GM18502 (cell line): Measurements from ENCODE around the gene RAB40A.

Experiments used
- ATAC-seq: cut with Tn5 transposase; IDR thresholded peaks from one replicate; pipeline ENCODE4 v1.9.1; 2021; ENCODE audit warnings: mild to moderate bottlenecking; ENCODE audit not compliant: unreplicated experiment, poor library complexity

Gene RAB40A, protein sequence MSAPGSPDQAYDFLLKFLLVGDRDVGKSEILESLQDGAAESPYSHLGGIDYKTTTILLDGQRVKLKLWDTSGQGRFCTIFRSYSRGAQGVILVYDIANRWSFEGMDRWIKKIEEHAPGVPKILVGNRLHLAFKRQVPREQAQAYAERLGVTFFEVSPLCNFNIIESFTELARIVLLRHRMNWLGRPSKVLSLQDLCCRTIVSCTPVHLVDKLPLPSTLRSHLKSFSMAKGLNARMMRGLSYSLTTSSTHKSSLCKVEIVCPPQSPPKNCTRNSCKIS

DNA sequence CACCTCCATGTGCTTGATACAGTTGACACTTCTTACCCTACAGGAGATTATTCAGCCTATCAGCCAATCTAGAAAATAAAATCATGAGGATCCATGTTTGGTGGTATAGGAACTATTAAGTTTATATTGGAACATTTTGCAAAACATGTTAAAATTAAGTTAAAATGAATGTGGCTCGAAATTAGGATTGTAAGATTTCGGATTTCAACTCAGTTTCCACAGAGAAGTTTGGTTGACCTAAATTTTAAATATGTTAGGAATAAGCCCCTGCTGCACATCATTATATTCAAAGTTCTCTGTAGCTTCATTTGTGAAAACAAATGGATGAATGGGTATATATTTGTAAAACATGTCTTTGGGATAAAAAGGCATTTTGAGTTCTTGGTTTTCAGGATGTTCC, at the start of gene RAB40A:
TSS of gene RAB40A (minus strand) at position 101 of the 400 bp plus-strand sequence. CDS start 18,733 bp downstream, outside the sequence.
- no peak for ATAC-seq

DNA sequence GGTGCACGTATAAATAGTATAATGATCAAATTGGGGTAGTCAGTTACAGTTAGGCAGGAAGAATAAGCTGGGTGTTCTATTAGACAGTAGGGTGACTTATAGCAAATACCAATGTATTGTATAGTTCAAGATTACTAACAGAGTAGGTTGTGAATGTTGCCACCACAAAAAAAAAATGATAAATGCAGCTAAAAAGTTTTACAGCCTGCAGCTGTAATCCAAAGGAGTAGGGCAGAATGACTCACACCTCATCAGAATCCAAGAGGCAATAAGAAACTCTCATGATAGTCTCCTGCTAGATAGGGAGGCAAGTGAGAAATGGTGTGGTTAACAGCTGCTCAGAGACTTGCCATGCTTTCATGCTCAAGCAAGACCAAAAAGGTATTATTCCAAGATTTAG, 46.5 kb upstream of the RAB40A start:
- ATAC-seq, result no peak

DNA sequence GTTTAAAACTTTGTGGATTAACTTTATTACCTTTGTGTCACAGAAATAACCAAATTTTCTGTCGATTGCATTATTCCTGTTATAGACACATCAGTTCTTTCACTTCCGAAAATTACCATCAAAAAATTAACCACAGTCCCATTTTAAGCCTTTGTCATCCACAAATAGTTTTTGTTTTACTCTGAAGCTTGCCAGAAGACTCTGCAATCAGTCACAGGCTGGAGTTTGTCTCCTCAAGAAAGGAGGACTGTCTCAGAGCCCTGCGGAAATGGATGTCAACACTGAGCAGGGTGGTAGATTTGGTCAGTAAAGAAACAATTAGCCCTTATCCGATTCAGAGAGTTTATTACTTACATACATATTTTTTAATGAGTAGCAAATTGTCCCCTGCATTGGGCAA, 45.9 kb upstream of the RAB40A start:
- ATAC-seq, result no peak

DNA sequence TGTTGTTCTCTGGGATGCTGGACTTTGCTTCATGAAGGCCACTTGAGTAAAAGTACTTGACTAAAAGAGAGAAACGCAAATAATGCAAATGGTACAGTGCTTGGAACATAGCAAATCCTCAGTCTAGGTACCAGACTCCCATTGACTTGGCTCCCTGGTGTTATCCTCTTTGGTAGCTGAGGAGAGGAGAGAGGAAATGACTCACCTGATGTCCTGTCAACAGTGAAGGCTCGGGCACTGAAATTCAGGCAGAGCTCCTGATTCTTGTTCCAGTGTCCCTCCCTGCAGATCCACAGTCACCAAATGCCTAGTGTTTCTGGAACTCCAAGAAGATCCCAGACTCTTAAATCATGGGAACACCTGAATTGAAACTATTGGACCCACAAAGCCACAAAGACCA, 43.5 kb upstream of the RAB40A start:
- ATAC-seq, result no peak

DNA sequence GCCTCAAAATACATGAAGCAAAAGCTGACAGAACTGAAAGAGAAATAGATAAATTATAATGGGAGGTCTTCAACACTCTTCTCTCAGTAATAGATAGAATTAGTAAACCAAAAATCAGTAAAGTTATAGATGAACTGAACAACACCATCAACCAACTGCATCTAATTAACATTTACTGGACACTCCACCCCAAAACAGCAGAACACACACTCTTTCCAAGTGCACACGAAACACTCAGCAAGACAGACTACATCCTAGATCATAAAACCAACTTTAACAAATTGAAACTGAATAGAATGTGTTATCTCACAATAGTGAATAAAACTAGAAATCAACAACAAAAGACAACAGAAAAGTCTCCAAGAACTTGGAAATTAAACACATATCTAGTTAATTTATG, 41.0 kb upstream of the RAB40A start:
- ATAC-seq, result no peak

DNA sequence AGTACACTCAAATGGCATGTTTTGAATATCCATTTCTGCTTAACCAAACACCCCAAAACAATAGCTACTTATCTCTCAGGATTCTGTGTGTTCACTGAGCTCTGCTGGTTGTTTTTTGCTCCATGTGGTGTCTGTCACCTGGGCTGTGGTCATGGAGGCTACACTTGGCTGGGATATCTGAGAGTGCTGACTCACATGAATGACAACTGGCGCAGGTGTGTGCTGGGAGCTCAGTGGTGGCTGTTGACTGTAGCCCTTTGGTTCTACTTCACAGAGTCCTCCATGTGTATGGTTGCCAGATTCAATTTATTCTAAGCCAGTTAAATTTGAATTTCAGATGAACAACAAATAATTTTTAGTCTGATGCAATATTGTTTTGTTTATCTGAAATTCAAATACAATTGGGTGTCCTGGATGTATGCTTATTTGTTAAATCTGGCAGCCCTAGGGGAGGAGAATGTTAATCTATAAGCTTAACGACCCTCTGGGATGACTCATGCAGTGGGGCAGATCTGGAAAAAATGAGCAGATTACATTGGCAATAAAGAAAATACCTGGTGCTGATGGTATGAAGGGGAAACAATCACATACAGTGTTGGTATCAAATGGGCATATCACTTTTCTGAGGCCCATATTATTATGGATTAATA, 37.8 kb upstream of the RAB40A start:
- no peak for ATAC-seq

DNA sequence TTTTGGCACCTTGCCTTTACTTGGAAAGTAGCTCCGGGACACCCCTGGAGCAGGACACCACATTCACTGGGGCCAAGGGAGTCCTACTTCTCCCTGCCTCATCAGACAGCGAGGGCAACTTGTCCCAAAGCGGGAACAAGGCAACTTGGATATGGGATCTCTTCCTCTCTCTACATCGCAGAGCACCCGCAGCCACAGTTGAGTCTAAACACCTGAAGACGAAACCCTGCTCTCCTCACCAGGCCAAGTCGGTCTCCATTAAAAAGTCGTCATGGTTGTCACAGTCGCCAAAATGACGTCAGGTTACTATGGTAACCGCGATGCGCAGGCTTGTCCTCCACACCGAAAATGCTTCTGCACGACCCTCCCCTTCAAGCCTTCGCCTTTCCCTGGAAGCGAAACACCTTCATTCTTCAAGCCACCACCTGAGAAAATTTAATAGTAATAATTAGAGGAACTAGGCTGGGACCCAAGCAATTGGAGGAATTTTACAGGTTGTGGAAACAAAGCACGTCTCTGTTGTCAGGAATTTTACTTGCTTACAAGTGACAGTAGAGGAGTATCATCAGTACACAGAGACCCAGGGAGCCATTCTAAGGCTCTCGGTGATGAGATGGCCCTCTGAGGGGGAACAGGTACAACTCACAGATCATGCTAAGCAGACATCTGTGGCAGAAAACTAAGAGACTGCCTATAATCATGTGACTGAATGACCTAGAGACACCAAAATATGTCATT, 35.6 kb upstream of the RAB40A start:
- ATAC-seq, result peak; percentile 96

DNA sequence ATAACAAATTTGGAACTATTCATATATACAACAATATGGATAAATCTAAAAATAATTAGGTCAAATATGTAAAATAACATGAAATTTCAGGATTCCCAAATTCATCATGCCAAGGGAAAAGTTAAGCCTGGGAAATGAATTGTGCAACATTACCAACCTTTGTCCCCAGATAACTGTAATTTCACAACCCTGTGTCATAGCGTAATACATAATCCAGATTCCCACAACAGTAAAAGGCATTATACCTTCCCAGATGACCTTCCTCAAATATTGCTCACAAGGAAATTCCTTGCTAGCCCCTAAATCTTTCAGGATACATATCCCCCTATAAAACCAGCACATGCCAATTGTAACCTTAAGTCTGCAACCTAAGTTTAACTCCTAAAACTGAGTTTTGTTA, 32.9 kb upstream of the RAB40A start:
- no peak for ATAC-seq

DNA sequence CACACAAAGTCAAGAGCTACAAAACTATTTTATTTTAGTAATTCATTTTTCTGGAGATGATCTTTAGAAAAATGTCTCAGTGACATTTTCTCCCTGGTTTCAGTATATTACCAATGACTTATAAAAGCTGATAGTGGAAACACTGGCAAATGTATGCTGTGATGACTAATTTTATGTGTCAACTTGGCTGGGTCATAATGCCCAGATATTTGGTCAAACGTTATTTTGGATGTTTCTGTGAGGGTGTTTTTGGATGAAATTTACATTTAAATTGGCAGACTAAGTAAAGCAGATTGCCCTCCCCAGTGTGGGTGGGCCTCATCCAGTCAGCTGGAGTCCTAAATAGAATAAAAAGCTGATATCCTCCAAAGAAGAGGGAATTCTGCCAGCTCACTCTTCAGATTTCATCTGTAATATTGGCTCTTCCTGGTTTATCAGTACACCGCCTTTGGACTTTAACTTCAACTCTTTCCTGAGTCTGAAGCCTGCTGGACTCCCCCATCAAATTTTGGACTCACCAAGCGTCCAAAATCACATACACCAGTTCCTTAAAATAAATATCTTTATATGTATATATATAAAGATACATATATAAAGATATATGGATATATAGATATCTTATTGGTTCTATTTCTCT, 31.2 kb upstream of the RAB40A start:
- ATAC-seq, result no peak

DNA sequence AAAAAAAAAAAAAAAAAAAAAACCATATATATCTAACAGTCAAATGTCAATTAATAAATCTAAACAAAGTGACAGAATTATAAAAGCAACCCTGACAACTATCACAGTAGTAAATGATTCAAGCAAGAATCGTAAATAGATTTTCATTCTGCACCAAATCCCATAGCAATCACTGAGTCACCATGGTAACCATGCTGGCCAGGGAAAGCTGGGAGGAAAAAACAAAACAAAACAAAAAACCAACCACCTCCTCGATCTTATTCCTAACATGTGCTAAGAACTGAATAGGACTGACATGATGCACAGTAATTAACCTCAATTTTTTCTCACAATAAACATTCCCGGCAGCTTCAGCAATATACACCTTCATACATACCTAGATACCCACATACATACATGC, 30.6 kb upstream of the RAB40A start:
- no peak for ATAC-seq

DNA sequence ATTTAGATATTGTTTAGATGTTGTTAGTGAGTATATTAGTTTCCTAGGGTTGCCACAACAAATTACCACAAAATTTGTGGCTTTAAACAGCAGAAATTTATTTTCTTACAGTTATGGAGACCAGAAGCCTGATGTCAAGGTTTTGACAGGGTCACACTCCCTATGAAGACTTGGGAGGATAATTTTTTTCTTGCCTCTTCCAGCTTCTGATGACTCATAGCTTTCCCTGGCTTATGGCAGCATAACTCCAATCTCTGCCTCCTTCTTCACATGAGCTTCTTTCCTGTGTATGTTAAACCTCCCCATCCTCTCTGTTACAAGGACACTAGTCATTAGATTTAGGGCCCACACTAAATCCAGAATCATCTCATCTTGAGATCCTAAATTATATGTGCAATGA, 20.9 kb upstream of the RAB40A start:
- ATAC-seq, result no peak

DNA sequence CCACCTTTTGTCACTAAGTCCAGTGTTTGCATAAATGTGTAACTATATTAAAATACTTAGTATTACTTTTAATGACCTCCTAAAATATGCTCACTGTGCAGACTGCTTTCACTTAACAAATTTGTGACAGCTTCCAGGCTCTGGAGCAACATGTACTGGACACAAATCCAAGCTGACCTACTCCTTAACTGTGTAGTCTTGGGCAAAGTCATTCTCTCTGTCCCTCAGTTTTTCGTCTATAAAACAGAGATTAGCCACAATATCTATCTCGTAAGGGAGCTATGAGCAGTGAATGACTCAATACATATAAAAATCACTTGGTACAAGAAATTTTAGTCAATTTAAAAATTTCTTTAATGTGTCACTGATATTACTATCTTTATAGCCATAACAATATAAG, 20.4 kb upstream of the RAB40A start:
- ATAC-seq, result no peak

DNA sequence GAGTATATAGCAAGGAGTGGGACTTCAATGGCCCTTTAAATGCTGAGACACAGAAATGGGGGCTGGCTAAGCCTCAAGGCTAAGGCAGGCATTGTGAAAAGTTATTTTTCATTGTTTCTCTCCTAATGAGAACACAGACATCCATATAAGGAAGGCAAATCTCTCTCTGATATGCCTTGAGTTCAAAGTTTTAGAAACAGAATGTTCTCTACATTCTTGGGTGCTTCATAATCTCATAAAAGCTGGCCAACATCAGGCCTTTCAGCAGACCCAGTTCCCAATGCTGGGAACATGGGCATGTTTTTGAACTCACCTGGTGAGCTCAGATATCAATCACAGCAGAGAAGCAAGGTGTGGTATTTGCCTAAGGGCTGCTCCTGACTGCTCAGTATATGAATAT, 19.4 kb upstream of the RAB40A start:
- no peak for ATAC-seq

DNA sequence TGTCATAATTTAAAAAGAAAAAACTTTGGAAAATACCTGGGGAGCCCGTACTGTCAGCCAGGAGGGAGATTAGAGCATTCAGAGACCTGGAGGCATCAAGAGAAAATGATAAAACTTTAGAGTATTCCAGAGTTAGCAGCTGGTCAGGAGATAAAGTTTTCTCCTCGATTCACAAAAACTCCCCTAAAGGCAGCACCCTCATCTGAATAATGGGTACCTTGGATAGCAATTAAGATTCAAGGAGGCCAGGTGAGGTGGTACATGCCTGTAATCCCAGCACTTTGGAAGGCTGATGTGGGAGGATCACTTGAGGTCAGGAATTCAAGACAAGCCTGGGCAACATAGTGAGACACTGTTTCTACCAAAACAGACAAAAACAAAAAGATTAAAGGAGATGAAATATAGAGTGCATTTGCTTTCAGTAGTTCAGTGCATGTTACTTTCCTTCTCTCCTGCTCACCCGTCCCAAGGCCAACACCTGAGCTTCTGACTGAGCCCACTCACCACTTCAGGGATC, 18.6 kb upstream of the RAB40A start:
- no peak for ATAC-seq

DNA sequence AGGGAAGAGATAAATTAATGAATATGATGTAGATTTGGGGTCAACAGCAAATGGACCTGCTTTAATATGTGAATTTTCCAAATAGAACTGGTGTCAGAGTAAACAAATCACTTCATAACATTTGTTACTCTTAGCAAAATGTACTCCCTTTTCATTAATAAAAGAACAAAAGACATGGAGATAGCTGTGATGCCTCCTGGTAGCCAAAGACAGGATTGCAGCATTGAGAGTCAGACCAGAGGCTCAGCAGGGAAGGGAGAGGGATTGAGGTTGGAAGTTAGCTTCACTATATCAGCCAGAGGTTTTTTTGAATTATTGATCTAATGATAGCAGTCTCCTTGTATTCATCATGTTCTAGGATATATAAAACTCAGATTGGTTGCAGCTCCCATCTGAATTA, 17.4 kb upstream of the RAB40A start:
- no peak for ATAC-seq

DNA sequence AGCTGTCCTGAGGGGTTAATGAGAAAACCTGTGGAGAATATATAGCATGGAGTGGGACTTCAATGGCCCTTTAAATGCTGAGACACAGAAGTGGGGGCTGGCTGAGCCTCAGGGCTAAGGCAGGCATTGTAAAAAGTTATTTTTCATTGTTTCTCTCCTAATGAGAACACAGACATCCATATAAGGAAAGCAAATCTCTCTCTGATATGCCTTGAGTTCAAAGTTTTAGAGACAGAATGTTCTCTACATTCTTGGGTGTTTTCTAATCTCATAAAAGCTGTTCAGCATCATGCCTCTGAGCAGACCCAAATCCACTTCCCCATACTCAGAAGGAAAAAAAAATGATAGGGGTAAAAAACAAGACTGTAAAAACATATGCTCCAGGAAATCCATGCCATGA, 16.8 kb upstream of the RAB40A start:
- ATAC-seq, result no peak

DNA sequence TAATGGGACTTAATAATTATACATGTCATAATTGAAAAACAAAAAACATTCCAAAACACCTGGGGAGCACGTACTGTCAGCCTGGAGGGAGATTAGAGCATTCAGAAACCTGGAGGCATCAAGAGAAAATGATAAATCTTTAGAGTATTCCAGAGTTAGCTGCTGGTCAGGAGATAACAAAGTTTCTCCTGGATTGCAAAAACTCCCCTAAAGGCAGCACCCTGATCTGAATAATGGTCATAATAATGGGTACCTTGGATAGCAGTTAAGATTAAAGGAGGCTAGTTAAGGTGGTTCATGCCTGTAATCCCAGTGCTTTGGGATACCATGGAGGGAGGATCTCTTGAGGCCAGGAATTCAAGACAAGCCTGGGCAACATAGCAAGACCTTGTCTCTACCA, 15.9 kb upstream of the RAB40A start:
- no peak for ATAC-seq

DNA sequence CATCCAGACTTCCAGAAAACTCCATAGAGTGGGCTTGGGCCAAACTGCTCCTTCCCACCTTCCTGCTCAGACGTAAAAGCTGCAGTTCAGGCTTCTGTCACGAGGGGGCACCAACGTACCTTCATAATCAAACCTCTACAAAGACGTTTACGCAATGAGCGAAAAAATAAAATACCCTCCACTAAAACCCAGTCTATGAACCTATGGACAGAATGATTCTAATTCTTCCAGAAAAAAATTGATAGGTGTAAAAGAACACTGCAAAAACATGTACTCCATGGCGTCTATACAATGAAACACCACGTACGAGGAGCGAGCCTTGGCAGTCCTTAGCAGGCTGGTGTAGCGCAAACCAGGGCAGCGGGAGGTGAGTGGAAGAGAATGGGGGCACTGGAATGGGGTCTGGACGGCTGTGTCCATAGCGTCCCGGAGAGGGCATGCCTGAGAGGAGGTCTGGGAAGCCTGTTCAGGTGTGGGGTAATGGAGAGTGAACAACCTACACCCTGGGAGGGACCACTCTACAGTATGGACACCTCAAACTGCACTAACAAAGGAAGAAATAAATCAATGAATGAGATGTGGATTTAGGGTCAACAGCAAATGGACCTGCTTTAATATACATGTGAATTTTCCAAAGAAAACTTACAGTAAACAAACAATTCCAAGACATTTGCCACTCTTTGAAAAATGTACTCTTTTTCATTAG, 14.4 kb upstream of the RAB40A start:
- ATAC-seq, result peak; percentile 78

DNA sequence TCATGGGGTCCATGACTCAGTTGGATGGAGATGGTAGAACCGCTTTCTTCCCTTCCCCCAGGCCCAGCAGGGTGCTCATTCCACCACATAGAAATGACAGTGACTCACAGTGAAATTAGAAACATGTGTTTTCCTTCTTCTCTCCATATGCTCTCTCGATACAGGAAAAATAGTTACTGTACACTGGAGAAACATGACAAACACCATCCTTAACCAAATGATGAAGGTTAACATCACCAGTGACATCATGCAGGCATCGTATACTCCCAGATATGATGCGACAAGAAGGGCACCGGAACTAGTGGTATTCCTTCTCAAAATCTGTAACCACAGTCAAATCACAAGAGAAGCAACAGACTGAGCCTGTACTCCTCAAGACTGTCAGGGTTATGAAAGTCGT, 11.7 kb upstream of the RAB40A start:
- no peak for ATAC-seq

DNA sequence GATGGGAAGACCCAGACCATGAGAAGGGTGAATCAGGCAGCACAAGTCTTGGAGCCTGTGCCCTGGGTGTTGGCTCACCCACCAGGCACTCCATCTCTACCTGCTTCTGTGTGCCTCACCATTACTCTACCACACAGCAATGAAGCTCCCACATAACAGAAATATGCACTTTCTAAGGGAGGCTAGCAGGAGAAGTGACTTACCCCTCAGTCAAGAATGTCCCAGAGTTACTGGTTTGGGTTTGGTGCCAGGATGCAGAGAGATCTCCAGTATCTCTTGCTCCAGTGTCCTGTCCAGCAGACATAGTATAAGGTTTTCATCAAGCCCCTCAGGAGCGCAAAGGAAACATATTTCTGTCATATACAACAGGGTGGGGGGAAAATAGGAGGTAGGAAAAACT, 11.3 kb upstream of the RAB40A start:
- no peak for ATAC-seq
